ENCODE results near the gene COL18A1. TPM values are rescaled to one million over a fixed set of nuclear protein-coding genes. Genes with fewer than 3 reads are reported as not detected.

Gene COL18A1
- total RNA-seq, 1 donor from 2014 or later = 44.2 TPM

GRCh38 chr21:45455674-45456583 is 51.0 kb downstream of the COL18A1 start:
- intact Hi-C loops (cut with DNase I) = no loop called here
- peak; percentile 55 for DNase-seq
- peak; percentile 26 for ATAC-seq (ENCODE audit: poor library complexity)

- peak; percentile 31 for DNase-seq
- intact Hi-C loops (cut with DNase I) = no loop called here
- no peak for ATAC-seq (ENCODE audit: poor library complexity)
Measured at GRCh38 chr21:45456584-45457160, 51.7 kb downstream of the COL18A1 start.

- intact Hi-C loops (cut with DNase I) = no loop called here
- DNase-seq (peak; percentile 34), ATAC-seq (ENCODE audit: poor library complexity) (no peak)
Measured at GRCh38 chr21:45457161-45457831, 52.3 kb downstream of the COL18A1 start.

GRCh38 chr21:45457832-45458172 is 52.8 kb downstream of the COL18A1 start:
- intact Hi-C loops (cut with DNase I) = no loop called here
- ATAC-seq (ENCODE audit: poor library complexity) (no peak), DNase-seq (peak; percentile 26)

GRCh38 chr21:45458281-45459170 is 53.6 kb downstream of the COL18A1 start:
- ATAC-seq (ENCODE audit: poor library complexity) (no peak), DNase-seq (peak; percentile 32)
- intact Hi-C loops (cut with DNase I) = no loop called here

GRCh38 chr21:45459171-45460010 is 54.4 kb downstream of the COL18A1 start:
- intact Hi-C loops (cut with DNase I) = loop anchor here (10.0 kb wide), 1 partner anchor 365 kb away; no protein-coding TSS in a partner anchor
- DNase-seq = peak; percentile 30
- no peak for ATAC-seq (ENCODE audit: poor library complexity)

GRCh38 chr21:45460011-45460565 is 55.1 kb downstream of the COL18A1 start:
- ATAC-seq (ENCODE audit: poor library complexity) = no peak
- intact Hi-C loops (cut with DNase I) = loop anchor here (10.0 kb wide), 1 partner anchor 365 kb away; no protein-coding TSS in a partner anchor
- DNase-seq = peak; percentile 37

- ATAC-seq (ENCODE audit: poor library complexity) = no peak
- intact Hi-C loops (cut with DNase I) = loop anchor here (10.0 kb wide), 1 partner anchor 364 kb away; no protein-coding TSS in a partner anchor
Measured at GRCh38 chr21:45460611-45461368, 55.8 kb downstream of the COL18A1 start.

GRCh38 chr21:45461369-45461750 is 56.4 kb downstream of the COL18A1 start:
- ATAC-seq (ENCODE audit: poor library complexity) (no peak), DNase-seq (peak; percentile 20)
- intact Hi-C loops (cut with DNase I) = loop anchor here (10.0 kb wide), 1 partner anchor 363 kb away; no protein-coding TSS in a partner anchor

More at GRCh38 chr21:45460611-45461368, 55.8 kb downstream of the COL18A1 start:
- no peak for DNase-seq

GRCh38 chr21:45461806-45462341 is 56.9 kb downstream of the COL18A1 start:
- ATAC-seq (ENCODE audit: poor library complexity) = no peak
- DNase-seq = no peak

GRCh38 chr21:45463871-45464270 is 58.9 kb downstream of the COL18A1 start:
- ATAC-seq (ENCODE audit: poor library complexity) (no peak), DNase-seq (peak; percentile 31)
- intact Hi-C loops (cut with DNase I) = loop anchor here (10.0 kb wide), 1 partner anchor 361 kb away; no protein-coding TSS in a partner anchor

More at GRCh38 chr21:45461806-45462341, 56.9 kb downstream of the COL18A1 start:
- intact Hi-C loops (cut with DNase I) = loop anchor here (10.0 kb wide), 1 partner anchor 363 kb away; no protein-coding TSS in a partner anchor

- no peak for ATAC-seq (ENCODE audit: poor library complexity)
- intact Hi-C loops (cut with DNase I) = loop anchor here (10.0 kb wide), 1 partner anchor 360 kb away; no protein-coding TSS in a partner anchor
- DNase-seq = no peak
Measured at GRCh38 chr21:45464309-45464708, 59.3 kb downstream of the COL18A1 start.

GRCh38 chr21:45465105-45465504 is 60.1 kb downstream of the COL18A1 start:
- peak; percentile 32 for DNase-seq
- no peak for ATAC-seq (ENCODE audit: poor library complexity)
- intact Hi-C loops (cut with DNase I) = loop anchor here (10.0 kb wide), 1 partner anchor 360 kb away; no protein-coding TSS in a partner anchor

- DNase-seq (peak; percentile 42), ATAC-seq (ENCODE audit: poor library complexity) (no peak)
- intact Hi-C loops (cut with DNase I) = loop anchor here (10.0 kb wide), 1 partner anchor 359 kb away; no protein-coding TSS in a partner anchor
Measured at GRCh38 chr21:45465611-45466329, 60.8 kb downstream of the COL18A1 start.
